GM23338 (cell line): ENCODE data around the gene SLC22A17.

Source experiments
- POLR2AphosphoS5 ChIP-seq: IDR thresholded peaks from 2 replicates; pipeline ENCODE4 v1.6.1; 2016; ENCODE audit warnings: antibody characterized with exemption, low read depth
- TF ChIP-seq, protein P1 (sequence below), 2 experiments: fragments of 200-600 bp in 1 of 2; sonication (generic) in 1 of 2; conservative IDR thresholded peaks; 2 replicates each; pipeline versions ENCODE4 v1.5.1 to v1.6.1; 2016 to 2017; ENCODE audit warnings: antibody characterized with exemption in 2 of 2, low read depth in 2 of 2, mild to moderate bottlenecking in 2 of 2, moderate library complexity in 1 of 2
- TF ChIP-seq, protein P2 (sequence below): IDR thresholded peaks from one replicate; pipeline ENCODE4 v1.6.1; 2018; ENCODE audit warnings: antibody characterized with exemption; ENCODE audit not compliant: unreplicated experiment

DNA sequence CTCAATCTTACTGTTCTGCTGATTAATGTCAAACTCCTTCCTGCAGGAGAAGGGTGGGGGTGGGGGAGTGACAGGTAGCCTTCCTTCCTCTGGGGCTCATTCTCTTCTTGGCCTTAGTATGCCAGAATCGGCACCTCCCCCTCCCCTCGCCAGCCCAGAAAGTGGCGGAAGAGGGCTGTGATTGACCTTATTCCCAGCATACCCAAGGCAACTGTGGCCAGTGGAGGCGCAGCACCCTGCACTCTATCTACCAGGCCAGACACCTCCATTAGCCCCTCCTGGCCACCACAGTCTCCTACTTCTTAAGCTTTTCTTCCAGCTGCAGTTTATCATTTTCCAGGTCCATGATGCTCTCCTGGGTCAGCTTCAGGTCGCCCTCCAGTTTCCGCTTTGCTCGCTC, 39.9 kb upstream of the SLC22A17 start:
- TF ChIP-seq, protein P1, sequence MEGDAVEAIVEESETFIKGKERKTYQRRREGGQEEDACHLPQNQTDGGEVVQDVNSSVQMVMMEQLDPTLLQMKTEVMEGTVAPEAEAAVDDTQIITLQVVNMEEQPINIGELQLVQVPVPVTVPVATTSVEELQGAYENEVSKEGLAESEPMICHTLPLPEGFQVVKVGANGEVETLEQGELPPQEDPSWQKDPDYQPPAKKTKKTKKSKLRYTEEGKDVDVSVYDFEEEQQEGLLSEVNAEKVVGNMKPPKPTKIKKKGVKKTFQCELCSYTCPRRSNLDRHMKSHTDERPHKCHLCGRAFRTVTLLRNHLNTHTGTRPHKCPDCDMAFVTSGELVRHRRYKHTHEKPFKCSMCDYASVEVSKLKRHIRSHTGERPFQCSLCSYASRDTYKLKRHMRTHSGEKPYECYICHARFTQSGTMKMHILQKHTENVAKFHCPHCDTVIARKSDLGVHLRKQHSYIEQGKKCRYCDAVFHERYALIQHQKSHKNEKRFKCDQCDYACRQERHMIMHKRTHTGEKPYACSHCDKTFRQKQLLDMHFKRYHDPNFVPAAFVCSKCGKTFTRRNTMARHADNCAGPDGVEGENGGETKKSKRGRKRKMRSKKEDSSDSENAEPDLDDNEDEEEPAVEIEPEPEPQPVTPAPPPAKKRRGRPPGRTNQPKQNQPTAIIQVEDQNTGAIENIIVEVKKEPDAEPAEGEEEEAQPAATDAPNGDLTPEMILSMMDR (conservative IDR thresholded peaks at IDR 0.05; ENCODE audit: low read depth in 2 of 2), result no peak
- TF ChIP-seq, protein P2, sequence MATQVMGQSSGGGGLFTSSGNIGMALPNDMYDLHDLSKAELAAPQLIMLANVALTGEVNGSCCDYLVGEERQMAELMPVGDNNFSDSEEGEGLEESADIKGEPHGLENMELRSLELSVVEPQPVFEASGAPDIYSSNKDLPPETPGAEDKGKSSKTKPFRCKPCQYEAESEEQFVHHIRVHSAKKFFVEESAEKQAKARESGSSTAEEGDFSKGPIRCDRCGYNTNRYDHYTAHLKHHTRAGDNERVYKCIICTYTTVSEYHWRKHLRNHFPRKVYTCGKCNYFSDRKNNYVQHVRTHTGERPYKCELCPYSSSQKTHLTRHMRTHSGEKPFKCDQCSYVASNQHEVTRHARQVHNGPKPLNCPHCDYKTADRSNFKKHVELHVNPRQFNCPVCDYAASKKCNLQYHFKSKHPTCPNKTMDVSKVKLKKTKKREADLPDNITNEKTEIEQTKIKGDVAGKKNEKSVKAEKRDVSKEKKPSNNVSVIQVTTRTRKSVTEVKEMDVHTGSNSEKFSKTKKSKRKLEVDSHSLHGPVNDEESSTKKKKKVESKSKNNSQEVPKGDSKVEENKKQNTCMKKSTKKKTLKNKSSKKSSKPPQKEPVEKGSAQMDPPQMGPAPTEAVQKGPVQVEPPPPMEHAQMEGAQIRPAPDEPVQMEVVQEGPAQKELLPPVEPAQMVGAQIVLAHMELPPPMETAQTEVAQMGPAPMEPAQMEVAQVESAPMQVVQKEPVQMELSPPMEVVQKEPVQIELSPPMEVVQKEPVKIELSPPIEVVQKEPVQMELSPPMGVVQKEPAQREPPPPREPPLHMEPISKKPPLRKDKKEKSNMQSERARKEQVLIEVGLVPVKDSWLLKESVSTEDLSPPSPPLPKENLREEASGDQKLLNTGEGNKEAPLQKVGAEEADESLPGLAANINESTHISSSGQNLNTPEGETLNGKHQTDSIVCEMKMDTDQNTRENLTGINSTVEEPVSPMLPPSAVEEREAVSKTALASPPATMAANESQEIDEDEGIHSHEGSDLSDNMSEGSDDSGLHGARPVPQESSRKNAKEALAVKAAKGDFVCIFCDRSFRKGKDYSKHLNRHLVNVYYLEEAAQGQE, result no peak
- no peak for TF ChIP-seq POLR2AphosphoS5
